Mucosa of stomach (tissue), 1 donor: ENCODE data around the gene GDNF.

Experiments used
- H3K27me3 ChIP-seq: one replicate; pipeline ENCODE4 v1.7.0; 2013; ENCODE audit warnings: mild to moderate bottlenecking, low read length; ENCODE audit not compliant: control insufficient read depth, insufficient read depth
- H3K36me3 ChIP-seq: one replicate; pipeline ENCODE4 v1.7.0; 2013; ENCODE audit warnings: low read length; ENCODE audit not compliant: control insufficient read depth, insufficient read depth
- H3K4me1 ChIP-seq: one replicate; pipeline ENCODE4 v1.7.0; 2013; ENCODE audit warnings: mild to moderate bottlenecking, low read length; ENCODE audit not compliant: control insufficient read depth, insufficient read depth
- H3K4me3 ChIP-seq: one replicate; pipeline ENCODE4 v1.7.0; 2013; ENCODE audit warnings: low read length
- H3K9ac ChIP-seq: one replicate; pipeline ENCODE4 v1.7.0; 2013; ENCODE audit warnings: mild to moderate bottlenecking, low read length, moderate library complexity
- H3K9me3 ChIP-seq: one replicate; pipeline ENCODE4 v1.7.0; 2013; ENCODE audit warnings: mild to moderate bottlenecking, low read length, moderate library complexity; ENCODE audit not compliant: control insufficient read depth
- donor health status: Pancreatic carcinoma.

The GDNF gene

GRCh38 chr5:37833990-37834389 is 5.9 kb downstream of the GDNF start:
- H3K4me1 ChIP-seq = peaks cover 22% of the 10 kb centered on the region
- peaks cover 54% of the 10 kb centered on the region for H3K27me3 ChIP-seq
- no peaks in the 10 kb centered on the region for H3K9me3 ChIP-seq
- no peaks in the 10 kb centered on the region for H3K36me3 ChIP-seq
- no peak overlapping the region for H3K9ac ChIP-seq
- no peak overlapping the region for H3K4me3 ChIP-seq

DNA sequence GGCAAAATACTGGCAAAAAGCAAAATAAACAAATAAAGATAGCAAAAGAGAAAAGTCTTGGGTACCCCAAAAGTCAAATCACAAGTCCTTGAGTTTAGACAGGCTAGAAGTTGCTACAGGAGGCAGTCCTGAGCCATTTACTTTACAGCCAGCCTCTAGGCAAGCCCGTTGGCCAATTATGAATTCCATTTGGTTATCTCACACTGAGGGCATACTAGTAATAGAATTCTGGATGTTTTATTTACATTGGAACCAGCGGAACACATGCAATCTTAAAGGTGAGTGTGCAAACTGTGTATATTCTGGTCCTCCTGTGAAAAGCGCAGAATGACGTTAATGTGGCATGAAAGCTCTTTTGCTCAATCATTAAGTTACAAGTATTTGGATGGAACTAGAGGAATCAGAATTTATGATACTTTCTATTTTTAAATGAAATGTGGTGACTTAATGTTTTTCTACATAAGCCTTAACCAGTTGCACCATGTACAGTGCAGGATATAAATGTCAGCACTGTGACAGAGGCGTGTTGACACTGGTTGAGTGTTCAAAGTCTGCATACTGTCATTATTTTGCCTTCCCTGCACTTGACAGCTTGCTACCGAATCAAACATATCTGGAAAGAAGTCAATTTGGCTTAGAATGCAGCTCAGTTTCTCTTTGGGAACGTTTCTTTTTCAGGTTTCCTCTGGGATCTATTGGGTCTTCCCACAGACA is 7.9 kb downstream of the GDNF start:
- H3K4me3 ChIP-seq = no peak overlapping the region
- H3K9me3 ChIP-seq = no peaks in the 10 kb centered on the region
- no peak overlapping the region for H3K9ac ChIP-seq
- H3K36me3 ChIP-seq = no peaks in the 10 kb centered on the region
- peaks cover 7% of the 10 kb centered on the region for H3K4me1 ChIP-seq
- peaks cover 34% of the 10 kb centered on the region for H3K27me3 ChIP-seq

DNA sequence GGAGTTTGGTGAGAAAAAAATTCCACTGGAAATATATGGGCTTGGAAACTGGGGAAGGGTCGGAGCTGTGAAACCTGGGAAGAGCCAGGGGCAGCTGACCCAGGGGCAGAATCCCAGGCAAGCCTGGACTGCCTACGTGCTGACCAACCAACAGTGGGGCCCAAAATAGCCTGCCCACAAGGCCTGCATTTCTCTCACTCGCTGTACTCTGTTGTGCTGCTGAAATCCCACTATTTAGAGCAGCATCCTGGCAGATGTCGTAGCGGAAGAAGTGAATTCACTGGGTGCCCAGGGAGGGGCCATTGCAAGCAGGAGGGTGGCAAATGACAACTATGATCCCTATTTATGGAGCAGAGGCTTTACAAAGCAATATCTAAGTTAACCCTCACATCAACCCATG is 9.5 kb downstream of the GDNF start:
- Histone ChIP-seq H3K9me3 (no peaks in the 10 kb centered on the region), H3K4me3 (no peak overlapping the region), H3K9ac (no peak overlapping the region), H3K27me3 (peaks cover 18% of the 10 kb centered on the region), H3K36me3 (no peaks in the 10 kb centered on the region), H3K4me1 (no peaks in the 10 kb centered on the region)

DNA sequence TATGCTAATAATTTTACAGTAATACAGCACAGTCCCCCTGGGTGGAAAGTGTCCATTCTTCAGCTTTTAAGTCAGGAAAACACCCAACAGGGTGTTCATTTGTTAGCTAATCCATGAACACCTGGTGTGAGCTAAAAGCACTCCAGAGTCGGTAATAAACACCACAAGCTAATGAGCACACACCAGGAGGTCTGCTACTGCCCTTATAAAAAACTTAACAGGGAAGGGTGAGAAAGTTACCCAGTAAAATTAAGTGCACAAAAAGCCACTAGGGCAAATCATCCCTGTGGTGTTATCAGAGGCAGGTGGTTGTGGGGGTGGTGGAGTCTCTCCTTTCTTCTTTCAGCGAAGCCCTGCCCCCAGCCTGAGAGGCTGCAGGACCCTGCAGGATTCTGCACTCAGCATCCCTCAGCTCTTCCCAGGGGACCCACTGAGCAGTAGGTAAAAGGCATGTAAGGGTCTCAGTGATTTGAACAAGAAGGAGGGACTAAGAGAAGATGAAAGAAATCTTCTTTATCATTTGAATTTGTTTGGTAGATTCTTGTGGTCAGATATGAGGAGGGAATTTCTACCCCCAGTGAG is 14.4 kb downstream of the GDNF start:
- H3K4me1 ChIP-seq = no peaks in the 10 kb centered on the region
- no peak overlapping the region for H3K9ac ChIP-seq
- no peaks in the 10 kb centered on the region for H3K36me3 ChIP-seq
- peaks cover 4% of the 10 kb centered on the region for H3K27me3 ChIP-seq
- H3K4me3 ChIP-seq = no peak overlapping the region
- no peaks in the 10 kb centered on the region for H3K9me3 ChIP-seq

GRCh38 chr5:37823433-37824152 is 16.2 kb downstream of the GDNF start:
- H3K4me1 ChIP-seq = no peaks in the 10 kb centered on the region
- H3K9me3 ChIP-seq = no peaks in the 10 kb centered on the region
- H3K36me3 ChIP-seq = no peaks in the 10 kb centered on the region
- H3K9ac ChIP-seq = no peak overlapping the region
- H3K4me3 ChIP-seq = no peak overlapping the region
- H3K27me3 ChIP-seq = peaks cover 4% of the 10 kb centered on the region

- Histone ChIP-seq H3K36me3 (no peaks in the 10 kb centered on the region), H3K27me3 (peaks cover 1% of the 10 kb centered on the region), H3K9me3 (no peaks in the 10 kb centered on the region), H3K9ac (no peak overlapping the region), H3K4me3 (no peak overlapping the region), H3K4me1 (no peaks in the 10 kb centered on the region)
Observed at GRCh38 chr5:37816883-37817282, 23.0 kb downstream of the GDNF start.

GRCh38 chr5:37816331-37816730 is 23.5 kb downstream of the GDNF start:
- no peaks in the 10 kb centered on the region for H3K27me3 ChIP-seq
- H3K4me3 ChIP-seq = no peak overlapping the region
- no peaks in the 10 kb centered on the region for H3K9me3 ChIP-seq
- no peak overlapping the region for H3K9ac ChIP-seq
- H3K36me3 ChIP-seq = no peaks in the 10 kb centered on the region
- H3K4me1 ChIP-seq = no peaks in the 10 kb centered on the region

GRCh38 chr5:37815913-37816312 is 23.9 kb downstream of the GDNF start:
- no peaks in the 10 kb centered on the region for H3K36me3 ChIP-seq
- no peak overlapping the region for H3K4me3 ChIP-seq
- H3K9ac ChIP-seq = no peak overlapping the region
- no peaks in the 10 kb centered on the region for H3K4me1 ChIP-seq
- no peaks in the 10 kb centered on the region for H3K9me3 ChIP-seq
- no peaks in the 10 kb centered on the region for H3K27me3 ChIP-seq

DNA sequence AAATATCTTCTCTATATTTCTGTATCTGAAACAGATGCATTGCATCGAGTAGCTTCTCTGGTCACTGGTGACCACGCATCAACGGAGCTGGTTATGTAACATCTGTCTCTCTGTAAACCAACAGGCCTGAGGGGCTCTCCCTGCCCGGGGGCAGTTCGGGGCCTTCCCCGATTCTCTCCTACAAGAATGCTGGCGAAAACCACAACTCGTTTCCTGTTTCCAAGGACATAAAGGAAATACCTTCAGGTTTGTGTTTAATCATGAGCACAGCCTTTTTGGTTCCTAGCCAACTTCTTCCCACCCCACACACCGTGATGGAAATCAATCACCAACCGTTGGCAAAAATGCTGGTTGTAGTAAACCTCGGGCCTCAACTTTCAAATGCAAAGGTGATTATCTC is 25.1 kb downstream of the GDNF start:
- Histone ChIP-seq H3K9me3 (no peaks in the 10 kb centered on the region), H3K9ac (no peak overlapping the region), H3K36me3 (no peaks in the 10 kb centered on the region), H3K4me3 (no peak overlapping the region), H3K4me1 (no peaks in the 10 kb centered on the region), H3K27me3 (no peaks in the 10 kb centered on the region)

- Histone ChIP-seq H3K27me3 (no peaks in the 10 kb centered on the region), H3K9me3 (no peaks in the 10 kb centered on the region), H3K9ac (no peak overlapping the region), H3K4me1 (no peaks in the 10 kb centered on the region), H3K4me3 (no peak overlapping the region), H3K36me3 (no peaks in the 10 kb centered on the region)
Observed at GRCh38 chr5:37812365-37812764, 27.5 kb downstream of the GDNF start.

DNA sequence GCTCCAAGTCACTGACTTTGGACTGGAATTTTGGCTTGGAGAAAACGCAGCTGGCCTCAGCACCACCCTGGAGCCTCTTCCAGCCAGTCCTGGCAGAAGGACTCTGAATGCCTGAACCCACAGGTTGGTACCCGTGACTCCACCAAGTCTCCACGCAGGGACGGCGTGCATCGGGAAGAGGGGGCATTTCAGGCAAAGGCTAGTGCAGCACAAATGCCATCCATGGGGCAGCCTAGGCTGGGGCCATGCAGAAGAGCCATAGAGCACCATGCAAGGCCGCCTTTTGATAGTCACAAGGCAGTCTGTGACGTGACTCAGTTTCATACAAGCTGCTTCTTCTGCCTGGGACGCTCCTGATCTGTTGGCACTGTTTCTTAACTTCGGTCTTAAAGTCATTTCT is 28.0 kb downstream of the GDNF start:
- Histone ChIP-seq H3K27me3 (no peaks in the 10 kb centered on the region), H3K36me3 (no peaks in the 10 kb centered on the region), H3K9me3 (no peaks in the 10 kb centered on the region), H3K9ac (no peak overlapping the region), H3K4me1 (no peaks in the 10 kb centered on the region), H3K4me3 (no peak overlapping the region)

DNA sequence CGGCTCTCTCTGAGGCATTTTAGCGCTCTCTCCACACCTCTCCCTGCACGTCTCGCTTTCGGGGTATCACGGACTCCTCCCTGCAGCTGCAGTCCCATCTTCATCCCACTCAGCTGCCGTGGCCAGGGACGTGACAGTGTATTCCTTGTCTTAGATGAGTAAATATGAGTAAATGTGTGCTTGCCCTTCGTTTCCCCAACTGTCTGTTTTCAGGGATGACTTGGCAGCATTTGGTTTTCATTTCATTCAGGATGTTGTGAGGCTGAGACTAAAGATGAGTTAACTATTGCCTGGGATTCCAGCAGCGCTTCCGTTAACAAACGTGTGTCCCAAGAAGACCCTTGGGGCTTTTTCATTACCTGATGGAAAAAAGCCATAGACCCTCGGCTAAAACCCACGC is 29.5 kb downstream of the GDNF start:
- H3K9me3 ChIP-seq = no peaks in the 10 kb centered on the region
- no peak overlapping the region for H3K9ac ChIP-seq
- H3K27me3 ChIP-seq = no peaks in the 10 kb centered on the region
- H3K4me1 ChIP-seq = no peaks in the 10 kb centered on the region
- H3K4me3 ChIP-seq = no peak overlapping the region
- no peaks in the 10 kb centered on the region for H3K36me3 ChIP-seq
